C4-2B (cell line): Measurements from ENCODE around the gene CABLES2.

Experiments
- CTCF ChIP-seq: fragments of 450-650 bp; conservative IDR thresholded peaks from 2 replicates; pipeline ENCODE4 v1.5.1; 2017; ENCODE audit warnings: mild to moderate bottlenecking
- ZFX ChIP-seq: fragments of 450-650 bp; IDR thresholded peaks from 2 replicates; pipeline ENCODE4 v1.6.1; 2017

GRCh38 chr20:62393830-62394229 lies 13.3 kb downstream of the CABLES2 start:
- TF ChIP-seq CTCF (no peak), ZFX (no peak)
